IPS-11a (cell line): ENCODE measurements around the gene RTN1.
"Not testable (repeated sequence)": the region's sequence is repeated elsewhere in the genome, so short reads cannot be mapped to it uniquely, and the experiment has no call there.

ENCODE experiments used
- H3K4me3 ChIP-seq: one replicate; pipeline ENCODE4 v1.5.1; 2013; ENCODE audit warnings: low read depth, low read length, control low read depth

Gene RTN1

GRCh38 chr14:59705866-59706265, 164.7 kb downstream of the RTN1 start:
- no peak overlapping the region for H3K4me3 ChIP-seq

GRCh38 chr14:59705245-59705644, 165.3 kb downstream of the RTN1 start:
- H3K4me3 ChIP-seq = no peak overlapping the region

- H3K4me3 ChIP-seq = no peak overlapping the region
Observed at GRCh38 chr14:59704054-59704645, 166.4 kb downstream of the RTN1 start.

GRCh38 chr14:59699442-59699841, 171.1 kb downstream of the RTN1 start:
- no peak overlapping the region for H3K4me3 ChIP-seq

- H3K4me3 ChIP-seq = no peak overlapping the region
Observed at GRCh38 chr14:59698793-59699192, 171.8 kb downstream of the RTN1 start.

- H3K4me3 ChIP-seq = no peak overlapping the region
Observed at GRCh38 chr14:59695198-59695597, 175.4 kb downstream of the RTN1 start.

GRCh38 chr14:59691266-59691665, 179.3 kb downstream of the RTN1 start:
- H3K4me3 ChIP-seq = no peak overlapping the region

GRCh38 chr14:59690426-59690825, 180.2 kb downstream of the RTN1 start:
- no peak overlapping the region for H3K4me3 ChIP-seq

- no peak overlapping the region for H3K4me3 ChIP-seq
Observed at GRCh38 chr14:59688224-59689170, 182.1 kb downstream of the RTN1 start.

GRCh38 chr14:59687663-59688062, 182.9 kb downstream of the RTN1 start:
- no peak overlapping the region for H3K4me3 ChIP-seq

- H3K4me3 ChIP-seq = no peak overlapping the region
Observed at GRCh38 chr14:59679872-59680271, 190.7 kb downstream of the RTN1 start.

- no peak overlapping the region for H3K4me3 ChIP-seq
Observed at GRCh38 chr14:59678352-59678751, 192.2 kb downstream of the RTN1 start.

- no peak overlapping the region for H3K4me3 ChIP-seq
Observed at GRCh38 chr14:59677771-59678231, 192.8 kb downstream of the RTN1 start.

GRCh38 chr14:59675394-59675793, 195.2 kb downstream of the RTN1 start:
- no peak overlapping the region for H3K4me3 ChIP-seq

- no peak overlapping the region for H3K4me3 ChIP-seq
Observed at GRCh38 chr14:59664741-59665140, 205.8 kb downstream of the RTN1 start.

- H3K4me3 ChIP-seq = no peak overlapping the region
Observed at GRCh38 chr14:59657769-59658168, 212.8 kb downstream of the RTN1 start.

- no peak overlapping the region for H3K4me3 ChIP-seq
Observed at GRCh38 chr14:59656473-59656872, 214.1 kb downstream of the RTN1 start.

GRCh38 chr14:59654131-59654530, 216.4 kb downstream of the RTN1 start:
- H3K4me3 ChIP-seq = not testable (repeated sequence)

- not testable (repeated sequence) for H3K4me3 ChIP-seq
Observed at GRCh38 chr14:59646832-59647231, 223.7 kb downstream of the RTN1 start.

- no peak overlapping the region for H3K4me3 ChIP-seq
Observed at GRCh38 chr14:59638885-59639284, 231.7 kb downstream of the RTN1 start.

- H3K4me3 ChIP-seq = no peak overlapping the region
Observed at GRCh38 chr14:59634617-59635016, 236.0 kb downstream of the RTN1 start.

- H3K4me3 ChIP-seq = no peak overlapping the region
Observed at GRCh38 chr14:59633486-59633885, 237.1 kb downstream of the RTN1 start.
